Keratinocyte (primary cell): ENCODE results near the gene TTC13. TPM values are rescaled to one million over a fixed set of nuclear protein-coding genes. Genes with fewer than 3 reads are reported as not detected.

ENCODE experiments used
- DNase-seq: peaks from one replicate; pipeline ENCODE4 v3.0.0-alpha.2; 2011; ENCODE audit warnings: low read depth, missing footprints, low spot score
- FAIRE-seq: peaks from 2 replicates; lab custom pipeline; 2011; peaks lifted over from hg19 to GRCh38; lab: Jason Lieb, UNC
- H2AFZ ChIP-seq: 2 replicates; pipeline ENCODE4 v1.6.0; 2012; ENCODE audit warnings: low read length, control low read depth, inconsistent platforms; ENCODE audit not compliant: control insufficient read depth
- H3K27ac ChIP-seq: 2 replicates; pipeline ENCODE4 v1.5.1; 2011; ENCODE audit warnings: low read length; ENCODE audit not compliant: control insufficient read depth, insufficient read depth
- H3K27me3 ChIP-seq: 3 replicates; pipeline ENCODE4 v1.6.0; 2011; ENCODE audit warnings: low read length; ENCODE audit not compliant: control insufficient read depth, insufficient read depth; ENCODE audit errors: extremely low read depth
- H3K36me3 ChIP-seq, 2 experiments: 2 replicates in 1 of 2; 3 replicates in 1 of 2; pipeline ENCODE4 v1.5.1; 2011; ENCODE audit warnings: low read length in 2 of 2, mild to moderate bottlenecking in 1 of 2; ENCODE audit not compliant: control insufficient read depth in 2 of 2, insufficient read depth in 2 of 2; ENCODE audit errors: extremely low read depth in 1 of 2
- H3K4me1 ChIP-seq: 3 replicates; pipeline ENCODE4 v1.5.1; 2011; ENCODE audit warnings: low read length; ENCODE audit not compliant: control insufficient read depth, insufficient read depth; ENCODE audit errors: extremely low read depth
- H3K4me2 ChIP-seq: 3 replicates; pipeline ENCODE4 v1.6.0; 2011; ENCODE audit warnings: low read depth, low read length; ENCODE audit not compliant: control insufficient read depth, insufficient read depth; ENCODE audit errors: extremely low read depth
- H3K4me3 ChIP-seq, 3 experiments: fragments of 200-600 bp in 1 of 3; sonication (generic) in 1 of 3; 2 replicates in 2 of 3; 3 replicates in 1 of 3; pipeline ENCODE4 v1.5.1; 2011 to 2016; ENCODE audit warnings: low read length in 3 of 3, mild to moderate bottlenecking in 3 of 3, control low read depth in 2 of 3, inconsistent platforms in 1 of 3, low read depth in 1 of 3, mixed read lengths in 1 of 3, mixed run types in 1 of 3, moderate library complexity in 1 of 3; ENCODE audit not compliant: control insufficient read depth in 2 of 3, insufficient read depth in 2 of 3; ENCODE audit errors: extremely low read depth in 1 of 3
- H3K79me2 ChIP-seq: 2 replicates; pipeline ENCODE4 v1.6.0; 2012; ENCODE audit warnings: low read length; ENCODE audit not compliant: control insufficient read depth, insufficient read depth
- H3K9ac ChIP-seq: 3 replicates; pipeline ENCODE4 v1.6.0; 2011; ENCODE audit warnings: low read length; ENCODE audit not compliant: control insufficient read depth, insufficient read depth; ENCODE audit errors: extremely low read depth
- H3K9me1 ChIP-seq: 3 replicates; pipeline ENCODE4 v1.6.0; 2011; ENCODE audit warnings: low read length; ENCODE audit not compliant: control insufficient read depth, insufficient read depth; ENCODE audit errors: extremely low read depth
- H3K9me3 ChIP-seq: 2 replicates; pipeline ENCODE4 v1.5.1; 2012; ENCODE audit warnings: low read depth, low read length; ENCODE audit not compliant: control insufficient read depth
- H4K20me1 ChIP-seq: 3 replicates; pipeline ENCODE4 v1.6.0; 2011; ENCODE audit warnings: low read length; ENCODE audit not compliant: control insufficient read depth, insufficient read depth; ENCODE audit errors: extremely low read depth
- EZH2 ChIP-seq: IDR thresholded peaks from one replicate; pipeline ENCODE4 v1.6.1; 2012; ENCODE audit warnings: inconsistent platforms, mild to moderate bottlenecking, low read length, moderate library complexity
- dilution Hi-C: fragments of 300-500 bp; cut with MboI; formaldehyde crosslinking; loops from one replicate; pipeline ENCODE4 v1.7.0; 2020; ENCODE audit warnings: low sequenced_read_pairs; ENCODE audit not compliant: extremely low pct_ligation_motif_present
- polyA plus RNA-seq, 5 experiments: library from polyadenylated mRNA; depleted of rRNA in 3 of 5; stranded (reverse) in 3 of 5; stranded (forward) in 1 of 5; unstranded in 1 of 5; fragments of >200 nt; gene quantifications; 1 replicate in 1 of 5; 2 replicates in 3 of 5; 3 replicates in 1 of 5; pipeline versions ENCODE4 v1.2.1 to v1.2.3, GENCODE V29; 2011 to 2012; ENCODE audit warnings: missing spikeins in 2 of 5, low read depth in 1 of 5, low replicate concordance in 1 of 5
- TF ChIP-seq, protein P1 (sequence below), 3 experiments: IDR thresholded peaks in 1 of 3; conservative IDR thresholded peaks in 1 of 3; optimal IDR thresholded peaks in 1 of 3; 2 replicates in 2 of 3; 3 replicates in 1 of 3; pipeline versions ENCODE3 to v1.5.1; 2011; ENCODE audit warnings: low read length in 3 of 3, mild to moderate bottlenecking in 3 of 3, moderate library complexity in 2 of 3, control low read depth in 1 of 3, inconsistent platforms in 1 of 3; ENCODE audit not compliant: insufficient read depth in 2 of 3; ENCODE audit errors: extremely low read depth in 1 of 3

The TTC13 gene
- polyA plus RNA-seq, 1 donor (not counting 4 experiments of a cell fraction or from before 2014, with no cell fraction given) = 8.3 TPM

- Histone ChIP-seq H3K36me3 (peaks cover 26 to 39% of the 10 kb centered on the region in 2 experiments), H3K4me2 (no peak overlapping the region), H2AFZ (no peak overlapping the region), H3K9me3 (no peaks in the 10 kb centered on the region), H3K4me3 (no peak overlapping the region), H3K27ac (no peak overlapping the region), H3K4me1 (no peaks in the 10 kb centered on the region), H3K79me2 (no peaks in the 10 kb centered on the region), H4K20me1 (no peaks in the 10 kb centered on the region), H3K9me1 (no peaks in the 10 kb centered on the region), H3K9ac (no peak overlapping the region), H3K27me3 (no peaks in the 10 kb centered on the region)
- dilution Hi-C loops = no loop called here
- FAIRE-seq (no peak), DNase-seq (no peak)
- TF ChIP-seq, protein P1, sequence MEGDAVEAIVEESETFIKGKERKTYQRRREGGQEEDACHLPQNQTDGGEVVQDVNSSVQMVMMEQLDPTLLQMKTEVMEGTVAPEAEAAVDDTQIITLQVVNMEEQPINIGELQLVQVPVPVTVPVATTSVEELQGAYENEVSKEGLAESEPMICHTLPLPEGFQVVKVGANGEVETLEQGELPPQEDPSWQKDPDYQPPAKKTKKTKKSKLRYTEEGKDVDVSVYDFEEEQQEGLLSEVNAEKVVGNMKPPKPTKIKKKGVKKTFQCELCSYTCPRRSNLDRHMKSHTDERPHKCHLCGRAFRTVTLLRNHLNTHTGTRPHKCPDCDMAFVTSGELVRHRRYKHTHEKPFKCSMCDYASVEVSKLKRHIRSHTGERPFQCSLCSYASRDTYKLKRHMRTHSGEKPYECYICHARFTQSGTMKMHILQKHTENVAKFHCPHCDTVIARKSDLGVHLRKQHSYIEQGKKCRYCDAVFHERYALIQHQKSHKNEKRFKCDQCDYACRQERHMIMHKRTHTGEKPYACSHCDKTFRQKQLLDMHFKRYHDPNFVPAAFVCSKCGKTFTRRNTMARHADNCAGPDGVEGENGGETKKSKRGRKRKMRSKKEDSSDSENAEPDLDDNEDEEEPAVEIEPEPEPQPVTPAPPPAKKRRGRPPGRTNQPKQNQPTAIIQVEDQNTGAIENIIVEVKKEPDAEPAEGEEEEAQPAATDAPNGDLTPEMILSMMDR (optimal IDR thresholded peaks at IDR 0.05 in 1 of 3, IDR thresholded peaks at IDR 0.05 in 1 of 3, conservative IDR thresholded peaks at IDR 0.05 in 1 of 3; ENCODE audit: extremely low read depth in 1 of 3, insufficient read depth in 2 of 3, low read length in 3 of 3) = no peak
- TF ChIP-seq EZH2 = no peak
Measured at GRCh38 chr1:230994860-230995259, 16.2 kb upstream of the TTC13 start.

DNA sequence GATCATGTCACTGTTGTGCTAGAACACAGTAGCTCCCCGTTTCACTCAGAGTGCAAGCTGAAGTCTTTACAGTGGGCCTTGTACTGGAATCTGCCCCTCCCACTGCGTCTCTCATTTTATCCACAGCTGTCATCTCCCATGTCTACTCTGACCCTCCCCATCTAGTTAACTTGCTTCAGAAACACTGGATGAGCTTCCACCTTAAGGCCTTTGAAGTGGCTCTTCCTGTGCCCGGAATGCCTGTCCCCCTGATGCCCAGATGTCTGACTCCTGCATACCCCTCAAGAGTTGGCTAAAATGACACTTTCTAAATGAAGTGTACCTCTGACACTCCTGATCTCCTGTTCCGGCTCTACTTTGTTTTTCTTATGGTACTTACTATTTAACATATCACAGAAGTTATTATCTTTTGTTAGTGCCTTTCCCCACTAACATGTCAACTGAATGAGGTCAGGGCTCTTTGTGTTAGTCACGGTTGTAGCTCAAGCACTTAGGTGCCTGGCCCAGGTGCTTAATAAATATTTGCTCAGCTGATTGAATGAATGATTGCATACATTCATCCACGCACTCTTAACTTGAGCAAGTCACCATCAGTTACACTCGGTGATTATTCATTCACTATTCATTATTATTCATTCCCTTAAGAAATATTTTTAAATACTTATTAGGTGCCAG lies 13.6 kb upstream of the TTC13 start:
- Histone ChIP-seq H3K9me3 (no peaks in the 10 kb centered on the region), H3K36me3 (peaks cover 7 to 15% of the 10 kb centered on the region in 2 experiments), H3K4me1 (no peaks in the 10 kb centered on the region), H3K9ac (no peak overlapping the region), H3K27ac (no peak overlapping the region), H3K27me3 (no peaks in the 10 kb centered on the region), H3K79me2 (peaks cover 5% of the 10 kb centered on the region), H4K20me1 (peaks cover under 1% of the 10 kb centered on the region), H3K4me2 (no peak overlapping the region), H3K9me1 (no peaks in the 10 kb centered on the region), H3K4me3 (no peak overlapping the region), H2AFZ (no peak overlapping the region)
- no peak for DNase-seq
- FAIRE-seq = no peak
- dilution Hi-C loops = no loop called here
- TF ChIP-seq EZH2 = no peak
- TF ChIP-seq, protein P1 (optimal IDR thresholded peaks at IDR 0.05 in 1 of 3, IDR thresholded peaks at IDR 0.05 in 1 of 3, conservative IDR thresholded peaks at IDR 0.05 in 1 of 3; ENCODE audit: extremely low read depth in 1 of 3, insufficient read depth in 2 of 3, low read length in 3 of 3) = no peak
